NB4 (cell line): ENCODE results near the gene DPYD.

Experiments used
- DNase-seq: peaks from one replicate; pipeline ENCODE4 v3.0.0; 2010; ENCODE audit warnings: low read depth
- H3K4me3 ChIP-seq: one replicate; pipeline ENCODE4 v1.5.1; 2011; ENCODE audit warnings: mild to moderate bottlenecking, low read depth, low read length, moderate library complexity
- MYC ChIP-seq: IDR thresholded peaks from 2 replicates; pipeline ENCODE4 v1.6.1; 2011; ENCODE audit warnings: low read depth, low read length
- POLR2A ChIP-seq: IDR thresholded peaks from 2 replicates; pipeline ENCODE4 v1.6.1; 2011; ENCODE audit warnings: mild to moderate bottlenecking; ENCODE audit not compliant: insufficient read length; ENCODE audit errors: extremely low read depth
- TF ChIP-seq, protein P1 (sequence below): IDR thresholded peaks from one replicate; pipeline ENCODE4 v1.5.1; 2012; ENCODE audit warnings: low read depth, low read length
- TF ChIP-seq, protein P2 (sequence below): IDR thresholded peaks from 2 replicates; pipeline ENCODE4 v1.6.1; 2011; ENCODE audit warnings: low read depth, low read length

Gene DPYD

DNA sequence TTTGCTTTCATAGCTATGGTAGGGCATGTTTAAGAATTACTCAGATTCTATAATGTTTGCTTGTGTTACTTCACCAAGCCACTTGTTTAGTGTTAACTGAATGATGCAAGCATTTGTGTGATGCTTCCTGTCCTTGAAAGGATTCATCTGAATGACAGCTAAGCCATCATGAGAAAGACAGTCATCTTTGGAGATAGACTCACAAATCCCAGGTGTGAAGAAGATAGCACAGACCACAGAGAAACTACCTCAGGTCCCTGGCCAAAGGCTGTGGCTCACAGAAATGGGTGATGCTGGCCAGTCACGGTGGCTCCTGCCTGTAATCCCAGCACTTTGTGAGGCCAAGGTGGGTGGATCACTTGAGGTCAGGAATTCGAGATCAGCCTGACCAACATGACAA lies 321.4 kb downstream of the DPYD start:
- TF ChIP-seq, protein P1, sequence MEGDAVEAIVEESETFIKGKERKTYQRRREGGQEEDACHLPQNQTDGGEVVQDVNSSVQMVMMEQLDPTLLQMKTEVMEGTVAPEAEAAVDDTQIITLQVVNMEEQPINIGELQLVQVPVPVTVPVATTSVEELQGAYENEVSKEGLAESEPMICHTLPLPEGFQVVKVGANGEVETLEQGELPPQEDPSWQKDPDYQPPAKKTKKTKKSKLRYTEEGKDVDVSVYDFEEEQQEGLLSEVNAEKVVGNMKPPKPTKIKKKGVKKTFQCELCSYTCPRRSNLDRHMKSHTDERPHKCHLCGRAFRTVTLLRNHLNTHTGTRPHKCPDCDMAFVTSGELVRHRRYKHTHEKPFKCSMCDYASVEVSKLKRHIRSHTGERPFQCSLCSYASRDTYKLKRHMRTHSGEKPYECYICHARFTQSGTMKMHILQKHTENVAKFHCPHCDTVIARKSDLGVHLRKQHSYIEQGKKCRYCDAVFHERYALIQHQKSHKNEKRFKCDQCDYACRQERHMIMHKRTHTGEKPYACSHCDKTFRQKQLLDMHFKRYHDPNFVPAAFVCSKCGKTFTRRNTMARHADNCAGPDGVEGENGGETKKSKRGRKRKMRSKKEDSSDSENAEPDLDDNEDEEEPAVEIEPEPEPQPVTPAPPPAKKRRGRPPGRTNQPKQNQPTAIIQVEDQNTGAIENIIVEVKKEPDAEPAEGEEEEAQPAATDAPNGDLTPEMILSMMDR = no peak
- no peak for TF ChIP-seq MYC
- DNase-seq = no peak
- no peak overlapping the region for H3K4me3 ChIP-seq

DNA sequence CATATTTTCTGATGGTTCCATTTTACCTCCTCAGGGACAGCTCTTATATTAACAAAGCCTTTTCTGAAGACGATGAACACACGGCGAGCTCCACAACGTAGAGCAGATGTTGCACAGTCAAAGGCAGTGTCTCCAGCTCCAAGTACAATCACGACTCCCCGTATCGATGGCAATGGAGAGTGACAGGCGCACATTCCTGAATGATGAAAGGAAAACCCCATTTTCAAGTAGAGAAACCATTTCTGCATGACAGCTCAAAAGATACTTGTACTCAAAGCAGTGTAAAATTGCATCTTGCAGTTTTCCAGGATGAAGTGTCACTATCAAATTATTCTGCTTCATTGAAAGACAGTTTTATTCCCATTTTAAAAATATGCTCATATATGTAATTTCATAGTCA lies 327.6 kb downstream of the DPYD start:
- H3K4me3 ChIP-seq = no peak overlapping the region
- no peak for DNase-seq
- TF ChIP-seq POLR2A (no peak), MYC (no peak)
- TF ChIP-seq, protein P2, sequence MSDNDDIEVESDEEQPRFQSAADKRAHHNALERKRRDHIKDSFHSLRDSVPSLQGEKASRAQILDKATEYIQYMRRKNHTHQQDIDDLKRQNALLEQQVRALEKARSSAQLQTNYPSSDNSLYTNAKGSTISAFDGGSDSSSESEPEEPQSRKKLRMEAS = no peak
- TF ChIP-seq, protein P1 = no peak

DNA sequence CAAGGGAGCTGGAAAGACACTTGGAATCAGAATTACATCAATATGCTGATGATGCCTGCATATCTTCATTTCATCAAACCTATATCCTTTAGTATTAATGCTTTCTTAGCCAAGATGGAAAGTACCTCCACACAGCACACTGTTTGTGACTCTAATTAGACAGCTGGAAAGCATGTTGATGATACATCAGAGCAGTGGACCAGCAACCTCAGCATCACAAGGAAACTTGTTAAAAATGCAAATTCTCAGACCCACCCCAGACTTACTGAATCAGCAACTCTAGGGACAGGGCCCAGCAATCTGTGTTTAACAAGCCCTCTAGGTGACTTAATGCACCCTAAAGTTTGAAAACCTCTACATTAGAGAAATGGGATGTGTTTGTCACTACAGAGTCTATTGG lies 332.1 kb downstream of the DPYD start:
- TF ChIP-seq, protein P2 = no peak
- no peak for TF ChIP-seq POLR2A
- TF ChIP-seq, protein P1 = no peak
- TF ChIP-seq MYC = no peak
- no peak overlapping the region for H3K4me3 ChIP-seq
- no peak for DNase-seq

DNA sequence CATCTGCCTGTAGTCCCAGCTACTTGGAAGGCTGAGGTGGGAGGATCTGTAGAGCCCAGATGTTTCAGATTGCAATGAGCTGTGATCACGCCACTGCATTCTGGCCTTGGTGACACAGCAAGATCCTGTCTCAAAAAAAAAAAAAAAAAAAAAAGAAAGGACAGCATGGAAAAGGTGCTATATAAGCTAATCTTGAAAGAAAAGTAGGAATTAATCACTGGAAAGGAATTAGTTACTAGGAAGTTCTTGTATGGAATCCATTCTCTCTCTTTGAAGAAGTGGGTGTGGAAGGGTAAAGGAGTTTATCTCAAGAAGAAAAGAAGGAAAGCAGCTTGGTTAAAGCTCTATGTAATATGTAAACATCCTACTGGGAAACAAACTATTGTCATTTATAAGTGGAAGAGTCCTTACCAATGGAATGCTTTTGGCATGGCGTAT lies 339.2 kb downstream of the DPYD start:
- DNase-seq = no peak
- TF ChIP-seq POLR2A (no peak), MYC (no peak)
- TF ChIP-seq, protein P2 = no peak
- TF ChIP-seq, protein P1 = no peak

DNA sequence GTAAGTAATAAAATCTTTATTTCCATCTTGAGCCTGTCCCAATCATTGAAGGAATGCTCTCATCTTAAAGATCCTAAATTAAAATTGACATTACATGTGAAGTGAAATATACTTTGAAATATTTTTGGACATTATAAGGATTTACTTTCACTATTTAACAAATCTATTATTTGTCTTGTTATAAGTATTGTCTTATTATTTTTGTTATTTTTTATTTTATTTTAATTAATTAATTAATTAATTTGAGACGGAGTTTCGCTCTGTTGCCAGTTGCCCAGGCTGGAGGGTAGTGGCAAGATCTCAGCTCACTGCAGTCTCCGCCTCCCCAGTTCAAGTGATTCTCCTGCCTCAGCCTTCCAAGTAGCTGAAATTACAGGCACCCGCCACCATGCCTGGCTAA lies 343.2 kb downstream of the DPYD start:
- DNase-seq = no peak
- H3K4me3 ChIP-seq = no peak overlapping the region
- TF ChIP-seq POLR2A = no peak
- TF ChIP-seq, protein P1 = no peak
- TF ChIP-seq, protein P2 = no peak
- TF ChIP-seq MYC = no peak

More for the DNA sequence above, 339.2 kb downstream of the DPYD start:
- H3K4me3 ChIP-seq = no peak overlapping the region

DNA sequence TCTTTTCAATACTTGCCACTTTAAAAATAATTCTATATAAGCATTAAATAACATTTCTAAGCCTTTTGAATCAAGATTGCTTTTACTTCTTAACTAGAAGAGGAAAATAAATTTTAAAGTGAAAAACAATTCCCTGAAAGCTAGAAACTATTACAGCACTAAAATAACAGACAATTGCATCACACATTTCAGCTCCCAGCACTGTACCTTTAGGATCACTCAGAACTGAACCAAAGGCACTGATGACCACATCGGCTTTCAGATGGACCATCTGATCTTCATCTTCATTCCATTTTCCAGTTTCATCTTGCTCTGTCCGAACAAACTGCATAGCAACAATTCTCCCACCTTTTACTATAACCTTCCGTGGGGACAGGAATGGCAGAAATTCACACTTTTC lies 347.3 kb downstream of the DPYD start:
- no peak for DNase-seq
- no peak overlapping the region for H3K4me3 ChIP-seq
- TF ChIP-seq, protein P1 = no peak
- TF ChIP-seq MYC (no peak), POLR2A (no peak)
- TF ChIP-seq, protein P2 = no peak
